ENCODE results near the gene ADGRG4.

ADGRG4 gene

DNA sequence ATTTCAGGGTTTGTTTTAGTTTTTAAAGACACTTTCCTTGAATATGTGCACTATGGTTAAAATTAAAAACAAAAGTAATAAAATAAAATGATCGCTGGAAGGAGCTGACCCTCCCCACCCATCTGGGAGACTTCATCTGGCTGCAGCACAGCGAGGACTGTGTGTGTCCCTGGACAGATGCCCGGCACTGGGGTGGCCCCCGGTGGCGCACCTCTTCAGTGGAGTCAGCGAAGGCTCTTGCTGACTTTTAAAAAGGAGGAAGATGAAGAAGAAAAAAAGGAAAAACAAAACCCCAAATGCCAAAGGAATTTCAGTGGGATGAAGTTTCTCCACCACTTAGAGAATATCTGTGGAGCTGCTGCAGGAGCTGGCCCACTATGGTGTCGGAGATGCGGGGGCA is 5.4 kb upstream of the ADGRG4 start:
- DNase-seq: no peak

DNA sequence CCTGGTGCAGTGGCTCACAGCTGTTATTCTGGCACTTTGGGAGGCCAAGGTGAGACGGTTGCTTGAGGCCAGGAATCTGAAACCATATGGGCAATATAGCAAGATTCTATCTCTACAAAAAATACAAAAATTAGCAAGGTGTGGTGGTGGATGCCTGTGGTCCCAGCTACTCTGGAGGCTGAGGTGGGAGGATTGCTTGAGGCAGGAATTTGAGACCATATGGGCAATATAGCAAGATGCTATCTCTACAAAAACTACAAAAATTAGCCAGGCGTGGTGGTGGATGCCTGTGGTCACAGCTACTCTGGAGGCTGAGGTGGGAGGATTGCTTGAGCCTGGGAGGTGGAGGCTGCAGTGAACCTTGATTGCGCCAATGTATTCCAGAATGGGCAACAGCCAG is 2.3 kb downstream of the ADGRG4 start:
- no peak for DNase-seq

DNA sequence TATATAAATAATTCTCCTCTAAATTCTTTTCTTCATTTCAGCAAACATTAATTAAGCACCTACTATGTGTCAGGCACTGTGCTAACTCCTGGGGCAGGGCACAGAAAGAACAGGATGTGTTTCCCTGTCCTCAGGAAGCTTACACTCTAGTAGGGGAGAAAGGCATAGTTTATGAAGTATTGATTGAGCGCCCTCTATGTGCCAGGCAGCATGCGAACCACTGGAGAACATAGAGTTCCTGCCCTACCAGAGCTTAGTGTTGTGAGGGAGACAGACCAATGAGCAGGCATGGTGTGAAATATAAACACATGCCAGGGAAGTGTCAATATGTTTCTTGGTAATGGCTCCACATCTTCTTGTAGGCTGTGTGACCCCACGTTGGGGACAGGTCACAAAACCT is 3.7 kb downstream of the ADGRG4 start:
- DNase-seq: no peak

DNA sequence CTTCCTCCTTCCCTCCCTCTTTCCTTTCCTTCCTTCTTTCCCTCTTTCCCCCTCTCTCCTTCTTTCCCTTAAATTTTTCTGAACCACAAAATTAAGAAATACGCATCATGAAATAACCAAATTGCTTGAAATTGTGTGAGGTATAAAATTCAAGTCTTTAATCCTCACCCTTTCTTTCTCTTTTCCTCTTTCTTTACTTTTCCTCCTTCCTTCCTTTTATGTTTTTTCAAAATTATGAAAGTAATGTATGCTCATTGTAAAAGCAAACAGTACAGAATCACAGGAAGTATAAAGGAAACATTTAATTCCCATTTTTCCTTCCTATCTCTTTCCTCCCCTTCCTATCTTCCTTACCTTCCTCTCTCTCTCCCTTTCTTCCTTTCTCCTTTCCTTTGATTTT is 5.4 kb downstream of the ADGRG4 start:
- no peak for DNase-seq

DNA sequence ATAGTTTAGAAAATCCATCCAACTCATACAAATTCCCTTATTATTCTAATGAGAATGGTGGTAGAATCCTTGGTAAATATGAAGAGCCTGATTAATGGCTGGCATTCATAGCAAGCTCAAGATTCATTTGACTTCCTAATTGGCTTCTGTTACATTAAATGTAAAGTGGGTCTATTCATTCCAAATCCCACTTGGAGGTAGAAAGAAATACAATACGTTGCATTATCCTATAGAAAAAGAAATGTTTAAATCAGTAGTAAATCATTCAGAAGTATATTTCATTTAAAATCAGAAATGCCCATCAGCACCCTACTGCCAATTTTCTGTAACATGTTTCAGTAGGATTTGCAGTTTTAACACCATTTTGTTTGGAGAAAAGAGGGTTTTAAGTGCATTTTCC is 6.7 kb downstream of the ADGRG4 start:
- DNase-seq: no peak

DNA sequence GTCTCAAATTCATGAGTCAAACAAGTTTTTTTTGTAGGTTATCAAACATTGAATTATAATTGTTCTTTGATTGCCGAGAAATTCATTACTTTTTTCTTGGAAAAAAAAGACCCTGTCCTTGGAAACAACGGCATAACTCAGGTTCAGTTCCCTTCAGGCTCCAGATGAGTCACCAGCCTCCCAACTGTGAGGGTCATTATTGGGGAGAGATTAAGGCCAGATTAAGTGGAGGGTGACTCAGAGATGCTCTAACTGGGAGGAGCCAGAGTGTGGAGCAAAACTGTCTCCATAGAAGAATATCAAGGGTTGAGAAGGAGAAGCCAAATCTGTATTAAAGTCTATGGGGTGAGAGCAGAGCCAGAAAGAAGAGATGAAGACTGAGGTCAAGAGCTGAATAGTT is 9.6 kb downstream of the ADGRG4 start:
- peak; percentile 47 for DNase-seq

DNA sequence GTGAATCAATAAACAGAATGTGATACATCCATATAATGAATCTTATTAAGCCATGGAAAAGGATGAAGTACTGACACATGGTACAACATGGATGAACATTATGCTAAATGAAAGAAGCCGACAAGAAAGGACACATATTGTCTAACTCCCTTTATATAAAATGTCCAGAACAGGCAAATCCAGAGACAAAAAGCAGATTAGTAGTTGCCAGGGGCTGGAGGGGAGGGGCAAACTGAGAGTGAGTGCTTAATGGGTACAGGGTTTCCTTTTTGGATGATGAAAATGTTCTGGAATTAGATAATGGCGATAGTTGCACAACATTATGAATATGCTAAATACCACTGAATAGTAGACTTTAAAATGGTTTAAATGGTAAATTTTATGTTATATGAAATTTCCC is 17.4 kb downstream of the ADGRG4 start:
- no peak for DNase-seq

DNA sequence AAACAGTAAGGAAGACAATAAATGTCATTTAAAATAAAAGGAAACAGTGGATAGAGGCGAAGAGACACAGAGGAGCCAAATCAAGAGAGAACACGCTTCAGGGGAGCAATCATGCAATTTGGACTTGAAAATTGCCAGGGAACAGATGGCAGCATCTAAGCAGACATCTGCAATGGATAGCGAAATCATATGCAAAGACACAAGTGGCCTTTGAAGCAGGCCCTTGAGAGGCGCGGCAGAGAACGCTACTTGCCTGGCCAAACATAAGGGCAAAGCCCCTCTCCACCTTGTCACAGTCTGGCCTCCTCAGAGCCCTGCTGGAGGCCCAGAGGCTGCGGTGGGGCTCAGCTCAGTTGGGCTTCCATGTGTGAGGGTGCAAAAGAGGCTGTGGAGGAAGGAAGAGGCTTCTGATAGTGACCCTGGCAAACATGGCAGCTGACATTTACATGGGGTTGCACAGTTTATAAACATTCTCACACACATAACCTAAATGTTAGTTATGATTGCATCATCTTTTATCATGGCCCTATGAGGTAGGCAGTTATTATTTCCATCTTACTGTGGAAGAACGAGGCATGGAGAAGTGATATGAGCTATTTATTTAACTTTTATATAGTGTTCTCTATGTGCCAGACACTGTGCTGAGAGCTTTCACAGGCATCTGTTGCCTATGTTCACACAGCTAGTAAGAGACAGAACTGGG is 18.3 kb downstream of the ADGRG4 start:
- no peak for DNase-seq

DNA sequence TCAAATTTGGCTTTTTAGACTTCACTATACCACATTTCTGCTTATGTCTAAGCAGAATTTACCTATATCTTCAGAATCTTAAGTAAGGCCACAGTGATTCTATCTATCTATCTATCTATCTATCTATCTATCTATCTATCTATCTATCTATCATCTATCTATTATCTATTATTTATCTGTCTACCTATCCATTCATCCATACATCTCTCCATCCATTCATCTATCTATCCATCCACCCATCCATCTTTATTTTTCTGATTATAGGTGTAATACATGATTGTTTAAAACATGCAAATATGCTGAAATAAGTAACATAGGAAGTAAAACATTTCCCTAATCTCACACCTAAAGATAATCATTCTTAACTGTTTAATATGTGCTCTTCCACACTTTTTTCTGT is 18.8 kb downstream of the ADGRG4 start:
- no peak for DNase-seq

DNA sequence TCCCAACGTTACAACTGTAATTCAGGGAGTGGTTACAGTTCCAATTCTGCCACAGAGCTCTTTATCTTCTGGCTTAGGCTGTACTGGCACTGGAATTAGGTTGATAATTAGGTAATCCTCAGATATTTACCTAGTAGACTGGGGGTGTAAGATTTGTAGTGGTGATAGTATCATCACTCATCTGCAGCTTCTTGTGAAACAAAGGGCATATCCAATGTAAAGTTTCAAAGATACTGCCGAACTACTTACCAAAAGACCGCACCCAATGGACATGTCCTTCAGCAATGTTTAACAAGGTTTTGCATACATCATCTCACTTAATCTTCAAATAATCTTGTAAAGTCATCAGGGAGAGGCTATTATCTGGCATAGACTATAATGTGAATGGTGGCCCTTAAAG is 20.8 kb downstream of the ADGRG4 start:
- DNase-seq: no peak

DNA sequence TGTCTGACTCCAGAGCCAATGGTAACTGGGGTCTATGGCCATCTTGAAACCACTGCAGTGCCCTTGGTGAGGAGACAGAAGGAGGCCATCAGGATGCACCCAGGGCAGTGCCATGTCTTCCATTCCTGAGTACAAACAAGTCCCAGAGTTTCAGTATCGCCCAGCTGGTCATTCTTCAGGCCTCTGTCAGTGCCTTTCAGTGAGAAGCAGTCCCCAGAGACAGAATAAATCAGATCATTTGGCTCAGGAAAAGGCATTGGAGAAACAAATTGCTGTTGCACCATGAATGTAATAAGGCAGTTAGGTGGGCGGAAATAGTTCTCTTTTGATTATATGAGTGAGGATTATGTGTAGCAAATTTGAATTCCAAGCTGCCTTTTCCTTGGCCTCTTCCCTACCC is 21.3 kb downstream of the ADGRG4 start:
- no peak for DNase-seq

DNA sequence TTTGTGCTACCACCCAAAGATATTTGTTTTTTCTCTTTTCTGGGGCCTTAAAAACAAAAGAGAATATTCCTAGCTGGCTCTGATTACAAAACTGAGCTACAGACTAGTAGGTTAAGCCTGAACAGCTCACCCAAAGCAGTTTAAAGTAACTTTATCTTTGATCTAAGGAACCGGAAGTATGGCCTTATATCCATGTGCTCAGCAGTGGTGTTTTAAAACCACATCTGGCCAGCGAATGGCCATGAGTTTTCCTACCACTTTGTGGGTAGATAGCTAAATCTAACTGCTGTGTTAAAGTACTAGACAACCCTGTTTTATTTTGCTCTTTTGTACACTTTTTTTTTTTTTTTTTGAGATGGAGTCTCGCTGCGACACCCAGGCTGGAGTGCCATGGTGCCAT is 24.6 kb downstream of the ADGRG4 start:
- DNase-seq: no peak

DNA sequence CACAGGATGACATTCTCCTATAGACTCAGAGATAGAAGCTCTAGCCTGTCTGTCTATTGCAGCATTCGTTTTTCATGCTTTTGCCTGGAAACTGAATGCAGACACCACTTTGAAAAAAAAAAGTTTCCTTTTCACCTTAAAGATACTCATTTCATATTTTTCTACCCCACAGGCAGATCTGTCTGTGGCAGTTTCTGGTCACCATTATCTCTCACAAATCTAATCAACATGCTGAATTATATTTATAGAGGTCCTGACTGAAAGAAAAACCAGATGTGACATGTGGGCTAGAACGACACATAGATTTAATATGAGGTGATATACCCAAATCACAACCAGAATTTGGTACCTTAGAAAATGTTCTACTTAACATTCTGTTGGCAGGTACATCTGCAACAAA is 28.2 kb downstream of the ADGRG4 start:
- DNase-seq: no peak

DNA sequence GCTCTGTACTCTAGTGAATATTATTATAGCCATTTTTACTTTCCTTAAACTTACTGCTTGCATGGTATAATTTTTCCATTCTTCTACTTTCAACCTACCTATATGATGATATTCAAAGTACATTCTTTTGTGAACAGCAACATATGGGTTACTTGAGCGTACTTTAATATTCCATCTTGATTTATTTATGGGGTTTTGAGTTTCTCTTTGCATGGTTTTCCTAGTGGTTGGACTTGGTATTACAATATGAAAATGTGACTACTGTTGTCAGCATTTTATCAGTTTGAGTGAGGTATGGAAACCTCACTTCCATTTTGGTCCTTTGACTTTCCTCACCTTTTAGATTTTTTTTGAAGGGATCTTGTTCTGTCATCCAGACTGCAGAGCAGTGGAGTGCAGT is 35.9 kb downstream of the ADGRG4 start:
- no peak for DNase-seq

DNA sequence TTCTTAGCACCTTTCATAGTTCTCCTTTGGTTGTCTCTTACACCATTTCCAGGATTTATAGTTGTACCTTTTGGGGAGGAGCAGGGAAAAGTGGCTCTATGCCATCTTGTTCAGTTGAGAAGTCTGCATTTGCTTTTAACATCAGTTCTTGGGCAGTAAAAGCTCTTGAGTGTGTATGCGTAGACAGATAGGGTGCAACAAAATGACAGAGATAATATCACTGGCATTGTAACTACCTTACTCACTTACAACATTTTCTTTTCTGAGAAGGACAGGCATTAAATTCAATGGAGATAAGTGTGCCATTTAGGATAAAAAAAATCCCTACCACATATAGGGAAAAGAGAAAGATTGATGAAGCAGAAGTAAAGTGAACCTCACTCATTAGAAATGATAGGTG is 38.9 kb downstream of the ADGRG4 start:
- DNase-seq: no peak

DNA sequence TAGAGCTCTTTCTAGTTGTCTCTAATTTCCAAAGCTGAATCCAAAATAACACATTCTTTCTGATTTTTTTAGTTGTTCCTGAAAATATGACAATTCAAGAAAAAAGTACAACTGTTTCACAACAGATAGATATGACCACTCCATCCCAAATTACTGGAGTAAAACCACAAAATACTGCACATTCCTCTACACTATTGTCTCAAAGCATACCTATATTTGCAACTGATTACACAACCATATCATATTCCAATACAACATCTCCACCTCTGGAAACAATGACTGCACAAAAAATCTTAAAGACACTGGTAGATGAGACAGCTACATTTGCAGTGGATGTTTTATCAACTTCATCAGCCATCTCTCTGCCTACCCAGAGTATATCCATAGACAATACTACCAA is 43.6 kb downstream of the ADGRG4 start:
- no peak for DNase-seq

DNA sequence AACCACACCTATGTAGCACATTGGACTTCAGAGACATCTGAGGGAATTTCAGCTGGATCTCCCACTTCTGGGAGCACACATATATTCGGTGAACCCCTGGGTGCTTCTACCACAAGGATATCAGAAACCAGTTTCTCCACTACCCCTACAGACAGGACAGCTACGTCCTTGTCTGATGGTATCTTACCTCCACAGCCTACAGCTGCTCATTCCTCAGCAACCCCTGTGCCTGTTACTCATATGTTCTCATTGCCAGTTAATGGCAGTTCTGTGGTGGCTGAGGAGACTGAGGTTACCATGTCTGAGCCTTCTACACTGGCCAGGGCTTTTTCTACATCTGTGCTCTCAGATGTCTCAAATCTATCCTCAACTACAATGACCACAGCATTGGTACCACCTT is 45.7 kb downstream of the ADGRG4 start:
- no peak for DNase-seq

DNA sequence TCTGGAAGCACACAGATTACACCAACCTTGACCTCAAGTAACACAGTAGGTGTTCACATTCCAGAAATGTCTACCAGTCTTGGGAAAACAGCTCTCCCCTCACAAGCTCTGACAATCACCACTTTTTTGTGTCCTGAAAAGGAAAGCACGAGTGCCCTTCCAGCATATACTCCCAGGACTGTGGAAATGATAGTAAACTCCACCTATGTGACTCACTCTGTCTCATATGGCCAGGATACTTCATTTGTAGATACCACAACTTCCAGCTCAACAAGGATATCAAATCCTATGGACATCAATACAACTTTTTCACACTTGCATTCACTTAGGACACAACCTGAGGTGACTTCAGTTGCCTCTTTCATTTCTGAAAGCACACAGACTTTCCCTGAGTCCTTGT is 46.9 kb downstream of the ADGRG4 start:
- no peak for DNase-seq

DNA sequence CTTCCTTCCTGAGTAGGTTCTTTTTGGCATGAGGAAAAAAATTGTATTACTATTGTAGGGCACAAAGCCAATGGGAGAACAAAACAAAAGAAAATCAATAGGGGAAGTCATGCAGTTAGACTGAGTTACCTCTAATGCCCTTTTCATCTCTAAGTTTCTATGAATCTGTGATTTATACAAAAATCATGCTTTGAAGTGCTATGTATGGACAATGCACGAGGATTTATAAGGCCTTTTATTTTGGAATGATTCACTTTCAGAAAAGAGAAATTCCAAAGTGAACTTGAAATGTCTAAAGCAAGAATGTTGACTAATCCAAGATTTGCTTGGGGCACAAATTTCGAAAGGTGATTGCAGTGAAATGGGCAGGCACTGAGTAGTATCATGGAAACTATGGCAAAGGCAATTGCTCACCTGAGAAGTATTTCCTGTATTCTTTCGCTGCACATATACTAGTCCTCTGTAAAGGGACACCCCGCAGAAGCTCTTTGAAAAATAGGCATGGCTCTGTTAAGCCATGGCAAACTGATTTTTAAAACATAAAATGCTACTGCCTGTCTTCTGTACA is 52.8 kb downstream of the ADGRG4 start:
- no peak for DNase-seq

DNA sequence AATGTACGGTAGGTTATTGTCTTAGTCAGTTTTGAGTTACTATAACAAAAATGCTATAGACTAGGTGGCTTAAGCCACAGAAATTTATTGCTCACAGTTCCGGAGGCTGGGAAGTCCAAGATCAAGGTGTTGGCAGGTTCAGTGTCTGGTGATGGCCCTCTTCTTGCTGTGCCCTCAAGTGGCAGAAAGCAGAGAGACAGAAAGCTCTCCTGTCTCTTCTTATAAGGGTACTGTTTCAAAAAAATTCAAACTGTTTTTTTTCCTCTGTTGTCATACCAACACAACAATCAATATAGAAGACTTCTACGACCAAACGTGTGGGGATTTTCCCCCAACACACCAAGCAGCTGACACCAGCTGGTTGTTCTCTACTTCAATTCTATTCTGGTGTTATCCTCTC is 53.4 kb downstream of the ADGRG4 start:
- no peak for DNase-seq

DNA sequence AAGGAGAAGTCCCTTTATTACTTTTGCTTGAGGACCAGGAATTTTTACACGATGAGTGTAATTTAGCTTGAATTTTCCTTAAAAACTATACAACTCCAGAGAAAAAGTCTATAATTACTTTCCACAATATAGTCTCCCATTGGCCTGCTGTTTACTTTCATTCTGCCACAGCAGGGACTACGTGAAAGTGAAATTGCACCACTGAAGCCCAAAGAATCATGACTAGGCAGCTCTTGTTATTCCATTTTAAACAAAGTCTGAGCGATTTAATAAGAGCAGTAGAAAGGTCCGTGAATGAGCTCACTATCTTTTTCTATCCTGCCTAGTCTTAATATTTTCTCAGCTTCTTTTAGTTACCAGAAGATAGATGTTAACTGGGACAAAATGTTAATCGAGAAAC is 68.6 kb downstream of the ADGRG4 start:
- no peak for DNase-seq

DNA sequence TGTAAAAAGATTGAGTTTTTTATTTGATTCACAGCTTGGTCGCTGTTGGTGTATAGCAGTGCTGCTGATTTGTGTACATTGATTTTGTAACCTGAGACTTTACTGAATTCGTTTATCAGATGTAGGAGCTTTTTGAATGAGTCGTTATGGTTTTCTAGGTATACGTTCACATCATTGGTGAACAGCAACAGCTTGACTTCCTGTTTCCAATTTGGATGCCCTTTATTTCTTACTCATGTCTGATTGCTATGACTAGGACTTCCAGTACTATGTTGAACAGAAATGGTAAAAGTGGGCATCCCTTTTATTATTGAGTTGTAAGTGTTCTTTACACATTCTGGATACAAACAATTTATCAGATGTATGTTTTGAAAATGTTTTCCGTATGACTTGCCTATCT is 76.0 kb downstream of the ADGRG4 start:
- DNase-seq: no peak

DNA sequence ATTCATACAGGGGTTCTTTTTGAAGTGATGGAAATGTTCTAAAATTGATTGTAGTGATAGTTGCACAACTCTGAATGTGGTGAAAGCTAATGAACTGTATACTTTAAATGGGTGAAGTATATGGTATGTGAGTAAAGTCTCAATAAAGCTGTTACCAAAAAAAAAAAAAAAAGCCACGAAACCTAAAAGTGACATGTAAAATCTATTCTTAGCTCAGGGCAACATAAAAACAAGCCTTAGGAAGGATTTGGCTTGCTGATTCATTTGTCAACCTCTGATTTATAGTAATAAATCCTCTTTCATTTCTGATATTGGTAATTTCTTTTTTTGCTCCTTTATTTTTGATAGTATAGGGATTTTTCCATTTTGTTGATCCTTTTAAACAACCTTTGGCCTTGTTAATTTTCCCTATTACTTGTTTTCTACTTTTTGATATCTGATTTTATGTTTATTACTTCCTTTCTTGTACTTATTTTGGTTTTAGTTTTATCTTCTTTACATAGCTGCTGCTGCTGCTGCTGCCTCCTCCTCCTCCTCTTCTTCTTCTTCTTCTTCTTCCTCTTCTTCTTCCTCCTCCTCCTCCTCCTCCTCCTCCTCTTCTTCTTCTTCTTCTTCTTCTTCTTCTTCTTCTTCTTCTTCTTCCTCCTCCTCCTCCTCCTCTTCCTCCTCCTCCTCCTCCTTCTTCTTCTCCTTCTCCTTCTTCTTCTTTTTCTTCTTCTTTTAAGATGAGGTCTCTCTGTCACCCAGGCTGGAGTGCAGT is 79.4 kb downstream of the ADGRG4 start:
- DNase-seq: no peak

DNA sequence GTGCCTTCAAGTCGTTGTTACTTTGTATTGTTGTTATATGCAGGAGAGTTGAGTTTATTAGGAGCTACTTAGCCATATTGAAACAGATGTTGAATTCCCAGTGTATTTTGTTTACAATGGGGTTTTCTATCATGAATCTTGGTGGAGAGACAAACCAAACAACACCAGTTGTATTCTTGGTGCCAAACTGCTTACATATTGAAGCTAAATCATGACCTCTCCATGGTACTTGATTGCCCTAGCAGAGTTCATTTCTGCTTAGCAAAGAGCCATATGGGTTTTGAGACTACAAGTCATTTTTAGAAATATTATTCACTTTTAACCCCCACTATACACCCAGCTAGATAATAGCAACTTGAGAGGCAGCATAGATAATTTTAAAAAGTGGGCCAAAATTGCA is 85.4 kb downstream of the ADGRG4 start:
- DNase-seq: no peak

DNA sequence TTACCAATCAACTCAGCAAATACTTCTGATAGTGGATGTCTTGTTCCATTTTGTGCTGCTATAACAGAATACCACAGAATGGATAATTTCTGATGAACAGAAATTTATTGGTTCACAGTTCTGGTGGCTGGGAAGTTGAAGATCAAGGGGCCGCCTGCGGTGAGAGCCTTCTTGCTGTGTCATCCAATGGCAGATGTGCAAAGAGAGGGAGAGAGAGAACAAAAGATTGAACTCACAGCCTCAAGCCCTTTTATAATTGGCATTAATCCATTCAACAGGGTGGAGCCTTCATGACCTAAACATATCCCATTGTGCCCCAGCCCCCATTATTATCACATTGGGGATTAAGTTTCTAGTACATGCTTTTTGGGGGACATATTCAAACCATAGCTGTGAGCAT is 86.1 kb downstream of the ADGRG4 start:
- DNase-seq: no peak
